PFSK-1 (cell line): Measurements from ENCODE around the gene GLDN.

ENCODE experiments used
- FOXP2 ChIP-seq: optimal IDR thresholded peaks from 2 replicates; pipeline ENCODE3; 2011; ENCODE audit warnings: borderline replicate concordance, control low read depth, inconsistent platforms; ENCODE audit not compliant: insufficient read depth; ENCODE audit errors: extremely low read length, extremely low read depth
- POLR2AphosphoS5 ChIP-seq: IDR thresholded peaks from 2 replicates; pipeline ENCODE4 v1.6.1; 2012; ENCODE audit warnings: low read depth, mild to moderate bottlenecking, control low read depth, low read length, moderate library complexity
- SIN3A ChIP-seq: IDR thresholded peaks from 2 replicates; pipeline ENCODE4 v1.6.1; 2012; ENCODE audit warnings: mild to moderate bottlenecking, low read length, moderate library complexity, borderline replicate concordance; ENCODE audit not compliant: insufficient read depth
- TAF1 ChIP-seq: IDR thresholded peaks from 2 replicates; pipeline ENCODE4 v1.6.1; 2012; ENCODE audit warnings: low read length, control low read depth, borderline replicate concordance; ENCODE audit not compliant: insufficient read depth
- TF ChIP-seq, protein P1 (sequence below), 2 experiments: IDR thresholded peaks; 2 replicates each; pipeline versions ENCODE4 v1.6.1 to v1.8.0; 2011 to 2012; ENCODE audit warnings: low read depth in 2 of 2, low read length in 2 of 2, control low read depth in 1 of 2, inconsistent platforms in 1 of 2, mild to moderate bottlenecking in 1 of 2, moderate library complexity in 1 of 2; ENCODE audit not compliant: insufficient read depth in 1 of 2

Gene GLDN

GRCh38 chr15:51321316-51321715 is 20.1 kb upstream of the GLDN start:
- TF ChIP-seq TAF1 (no peak), FOXP2 (no peak), SIN3A (no peak), POLR2AphosphoS5 (no peak)
- TF ChIP-seq, protein P1, sequence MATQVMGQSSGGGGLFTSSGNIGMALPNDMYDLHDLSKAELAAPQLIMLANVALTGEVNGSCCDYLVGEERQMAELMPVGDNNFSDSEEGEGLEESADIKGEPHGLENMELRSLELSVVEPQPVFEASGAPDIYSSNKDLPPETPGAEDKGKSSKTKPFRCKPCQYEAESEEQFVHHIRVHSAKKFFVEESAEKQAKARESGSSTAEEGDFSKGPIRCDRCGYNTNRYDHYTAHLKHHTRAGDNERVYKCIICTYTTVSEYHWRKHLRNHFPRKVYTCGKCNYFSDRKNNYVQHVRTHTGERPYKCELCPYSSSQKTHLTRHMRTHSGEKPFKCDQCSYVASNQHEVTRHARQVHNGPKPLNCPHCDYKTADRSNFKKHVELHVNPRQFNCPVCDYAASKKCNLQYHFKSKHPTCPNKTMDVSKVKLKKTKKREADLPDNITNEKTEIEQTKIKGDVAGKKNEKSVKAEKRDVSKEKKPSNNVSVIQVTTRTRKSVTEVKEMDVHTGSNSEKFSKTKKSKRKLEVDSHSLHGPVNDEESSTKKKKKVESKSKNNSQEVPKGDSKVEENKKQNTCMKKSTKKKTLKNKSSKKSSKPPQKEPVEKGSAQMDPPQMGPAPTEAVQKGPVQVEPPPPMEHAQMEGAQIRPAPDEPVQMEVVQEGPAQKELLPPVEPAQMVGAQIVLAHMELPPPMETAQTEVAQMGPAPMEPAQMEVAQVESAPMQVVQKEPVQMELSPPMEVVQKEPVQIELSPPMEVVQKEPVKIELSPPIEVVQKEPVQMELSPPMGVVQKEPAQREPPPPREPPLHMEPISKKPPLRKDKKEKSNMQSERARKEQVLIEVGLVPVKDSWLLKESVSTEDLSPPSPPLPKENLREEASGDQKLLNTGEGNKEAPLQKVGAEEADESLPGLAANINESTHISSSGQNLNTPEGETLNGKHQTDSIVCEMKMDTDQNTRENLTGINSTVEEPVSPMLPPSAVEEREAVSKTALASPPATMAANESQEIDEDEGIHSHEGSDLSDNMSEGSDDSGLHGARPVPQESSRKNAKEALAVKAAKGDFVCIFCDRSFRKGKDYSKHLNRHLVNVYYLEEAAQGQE (IDR thresholded peaks at IDR 0.05; ENCODE audit: insufficient read depth in 1 of 2, low read depth in 2 of 2, low read length in 2 of 2), result no peak

DNA sequence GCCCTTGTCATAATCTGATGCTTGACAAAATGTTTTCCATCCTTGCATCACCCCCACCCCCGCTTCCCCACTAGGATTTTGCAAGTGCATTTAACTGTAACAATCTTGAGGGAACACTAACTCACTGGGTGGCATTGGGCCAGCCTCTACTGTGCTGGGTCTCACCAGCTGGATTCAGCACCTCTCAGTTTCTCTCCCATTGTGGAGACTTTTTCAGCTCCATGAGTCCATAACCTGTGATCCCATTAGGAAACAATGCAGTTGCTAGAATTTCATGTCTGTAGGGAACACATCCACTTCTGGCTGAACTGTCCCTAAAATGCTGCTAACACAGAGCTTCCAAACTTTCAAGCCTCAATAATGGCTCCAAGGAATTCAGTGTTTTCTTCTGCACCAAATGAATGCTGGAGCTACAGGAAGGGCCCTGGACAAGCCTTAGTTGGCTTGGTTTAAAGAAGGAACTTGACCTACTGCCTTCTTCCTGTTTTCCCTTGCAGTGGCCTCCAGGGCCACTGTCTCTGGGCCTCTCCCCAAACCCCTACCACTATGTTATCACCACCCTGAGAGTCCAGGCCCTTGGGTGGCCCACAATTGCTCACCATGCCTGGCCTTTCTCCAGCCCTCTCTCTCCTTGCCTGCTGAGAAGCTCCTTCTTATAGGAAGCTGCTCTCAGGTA is 18.7 kb upstream of the GLDN start:
- TF ChIP-seq FOXP2 (no peak), POLR2AphosphoS5 (no peak), SIN3A (no peak)

DNA sequence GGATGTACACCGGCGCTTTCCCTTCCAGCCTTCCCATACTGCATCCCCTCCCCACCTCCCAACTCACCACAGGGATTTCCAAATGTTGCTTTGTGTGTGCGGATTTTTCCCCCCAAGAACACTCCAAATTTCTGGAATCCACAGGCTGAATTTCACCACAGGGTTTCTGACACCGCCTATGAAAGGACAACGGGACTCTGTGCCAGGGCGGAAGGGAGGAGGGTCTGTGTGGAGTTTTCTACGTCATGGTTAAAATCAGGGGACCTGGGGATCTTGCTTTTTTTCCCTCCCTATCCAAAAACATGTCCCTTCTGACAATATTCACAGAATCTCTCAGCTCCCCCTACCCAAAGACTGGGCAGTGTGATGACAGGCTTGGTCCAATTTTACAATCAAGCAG is 17.7 kb upstream of the GLDN start:
- TF ChIP-seq FOXP2, result no peak
- no peak for TF ChIP-seq SIN3A
- TF ChIP-seq, protein P1 (IDR thresholded peaks at IDR 0.05; ENCODE audit: insufficient read depth in 1 of 2, low read depth in 2 of 2, low read length in 2 of 2), result no peak
- TF ChIP-seq POLR2AphosphoS5, result no peak
- TF ChIP-seq TAF1, result no peak

DNA sequence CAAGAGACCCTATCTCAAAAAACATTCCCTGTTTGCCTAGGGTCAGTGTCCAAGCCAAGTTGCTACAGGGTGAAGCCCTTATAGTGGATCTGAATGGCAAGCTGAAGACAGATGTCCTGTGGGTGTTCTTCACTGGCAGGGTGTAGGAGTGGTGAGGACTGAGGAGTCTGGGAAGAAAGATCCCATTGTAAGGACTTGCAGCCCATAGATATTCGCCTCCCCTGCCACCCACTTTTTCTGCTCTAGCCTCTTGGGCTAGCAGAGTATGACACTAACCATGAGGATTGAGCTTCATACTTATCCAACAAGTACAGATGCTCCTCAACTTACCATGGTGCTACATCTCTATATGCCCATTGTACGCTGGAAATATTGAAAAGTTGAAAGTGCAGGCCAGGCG is 16.3 kb upstream of the GLDN start:
- TF ChIP-seq, protein P1 (IDR thresholded peaks at IDR 0.05; ENCODE audit: insufficient read depth in 1 of 2, low read depth in 2 of 2, low read length in 2 of 2), result no peak
- TF ChIP-seq POLR2AphosphoS5, result no peak
- no peak for TF ChIP-seq TAF1
- TF ChIP-seq SIN3A, result no peak
- no peak for TF ChIP-seq FOXP2

- TF ChIP-seq POLR2AphosphoS5 (no peak), SIN3A (no peak), FOXP2 (no peak), TAF1 (no peak)
- TF ChIP-seq, protein P1 (IDR thresholded peaks at IDR 0.05; ENCODE audit: insufficient read depth in 1 of 2, low read depth in 2 of 2, low read length in 2 of 2), result no peak
Measured at GRCh38 chr15:51327081-51327480, 14.4 kb upstream of the GLDN start.
